IgD-negative memory B cell (primary cell): ENCODE results near the gene CNOT2. TPM values are rescaled to one million over a fixed set of nuclear protein-coding genes. Genes with fewer than 3 reads are reported as not detected.

Experiments
- H3K27ac Mint-ChIP-seq, 3 donors: one replicate each; pipeline ENCODE4 v1.8.0; 2020 to 2022; ENCODE audit warnings: mild to moderate bottlenecking in 3 of 3, mixed read lengths in 3 of 3, moderate library complexity in 1 of 3
- H3K27me3 Mint-ChIP-seq: one replicate; pipeline ENCODE4 v1.8.0; 2021; ENCODE audit warnings: mixed read lengths
- H3K36me3 Mint-ChIP-seq: one replicate; pipeline ENCODE4 v1.8.0; 2020; ENCODE audit warnings: mild to moderate bottlenecking, mixed read lengths
- H3K4me1 Mint-ChIP-seq, 3 donors: one replicate each; pipeline ENCODE4 v1.8.0; 2020 to 2022; ENCODE audit warnings: mixed read lengths in 3 of 3, mild to moderate bottlenecking in 1 of 3
- H3K4me3 Mint-ChIP-seq, 4 donors: one replicate each; pipeline ENCODE4 v1.8.0; 2020 to 2022; ENCODE audit warnings: mild to moderate bottlenecking in 4 of 4, mixed read lengths in 4 of 4, moderate library complexity in 3 of 4
- H3K9me3 Mint-ChIP-seq, 3 donors: one replicate each; pipeline ENCODE4 v1.8.0; 2020 to 2021; ENCODE audit warnings: mixed read lengths in 3 of 3, mild to moderate bottlenecking in 1 of 3
- polyA plus RNA-seq: library from polyadenylated mRNA; unstranded; fragments of 300-500 nt; fragmentation: Illumina TruSeq; gene quantifications from one replicate; pipeline ENCODE4 v1.2.3, GENCODE V29; 2021

CNOT2 gene
- polyA plus RNA-seq, 1 donor from 2014 or later: 106 TPM

- Mint-ChIP-seq H3K27ac (no peak overlapping the region), H3K27me3 (no peaks in the 10 kb centered on the region), H3K4me3 (no peak overlapping the region), H3K9me3 (peaks cover 0 to 5% (median 0%) of the 10 kb centered on the region in 3 donors), H3K4me1 (peaks cover 16 to 19% (median 18%) of the 10 kb centered on the region in 3 donors), H3K36me3 (peaks cover 10% of the 10 kb centered on the region)
Measured at GRCh38 chr12:70306676-70307075, 63.4 kb downstream of the CNOT2 start.

DNA sequence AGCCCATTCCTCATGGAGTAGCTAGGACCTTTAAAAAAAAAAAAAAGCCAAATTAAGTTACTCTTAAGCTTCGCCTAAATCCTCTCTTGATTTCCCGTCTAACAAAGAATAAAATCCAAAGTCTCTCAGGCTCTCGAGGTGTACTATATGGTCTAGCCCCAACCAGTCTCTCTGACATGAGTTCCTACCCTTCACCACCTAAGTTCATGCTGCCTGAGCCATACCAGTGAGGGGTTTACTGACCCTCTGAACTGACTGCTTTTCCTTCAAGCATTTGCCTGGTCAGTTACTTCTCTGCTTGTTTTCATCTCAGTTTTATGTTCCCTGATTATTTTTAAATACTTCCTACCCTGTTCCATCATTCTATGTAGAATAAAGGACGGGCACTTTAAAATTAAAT lies 64.6 kb downstream of the CNOT2 start:
- Mint-ChIP-seq H3K27me3 (no peaks in the 10 kb centered on the region), H3K4me3 (no peak overlapping the region), H3K9me3 (peaks cover 0 to 5% (median 0%) of the 10 kb centered on the region in 3 donors), H3K4me1 (peaks cover 16 to 19% (median 16%) of the 10 kb centered on the region in 3 donors), H3K27ac (no peak overlapping the region), H3K36me3 (peaks cover 8% of the 10 kb centered on the region)

DNA sequence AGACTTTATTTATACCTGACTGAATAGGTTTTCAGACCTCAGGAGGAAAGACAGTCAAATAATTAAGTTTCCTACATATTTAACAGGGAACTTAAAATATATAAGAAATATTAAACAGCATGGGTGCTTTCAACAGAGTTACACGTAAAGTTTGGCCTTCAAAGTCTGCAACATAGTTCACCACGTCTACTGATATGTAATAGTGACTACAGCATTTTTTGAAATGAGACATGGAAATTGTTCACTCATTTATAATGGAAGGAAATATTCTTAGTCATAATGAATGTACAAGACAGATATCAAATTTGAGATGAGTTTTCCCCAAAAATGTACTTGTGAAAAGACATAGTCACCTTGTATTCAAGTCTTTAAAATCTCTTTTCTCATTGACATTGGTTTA lies 66.1 kb downstream of the CNOT2 start:
- Mint-ChIP-seq H3K27me3 (no peaks in the 10 kb centered on the region), H3K4me1 (peaks cover 14 to 29% (median 21%) of the 10 kb centered on the region in 3 donors), H3K36me3 (peaks cover 4% of the 10 kb centered on the region)

DNA sequence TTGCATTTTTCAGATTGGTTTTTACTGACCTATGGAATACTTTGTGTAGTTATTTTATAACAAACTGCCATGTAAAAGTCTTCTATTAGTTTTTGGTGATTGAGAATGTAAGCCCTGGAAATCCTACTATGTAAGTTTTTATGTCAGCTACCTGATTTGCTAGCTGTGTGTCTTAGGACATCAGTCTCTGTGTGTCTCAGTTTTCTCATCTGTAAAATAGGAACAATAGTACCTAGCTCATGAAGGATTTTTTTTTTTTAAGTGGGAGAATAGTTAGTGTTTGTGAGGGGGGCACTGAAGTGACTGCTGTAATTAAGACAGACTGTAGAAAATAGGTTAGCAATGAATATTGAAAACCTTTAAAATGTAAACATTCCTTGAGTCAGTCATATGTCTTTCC lies 70.9 kb downstream of the CNOT2 start:
- Mint-ChIP-seq H3K9me3 (no peaks in the 10 kb centered on the region), H3K4me3 (no peak overlapping the region), H3K27ac (no peak overlapping the region), H3K27me3 (no peaks in the 10 kb centered on the region), H3K36me3 (peaks cover 3% of the 10 kb centered on the region), H3K4me1 (peaks cover 21 to 44% (median 37%) of the 10 kb centered on the region in 3 donors)

More for the DNA sequence above, 66.1 kb downstream of the CNOT2 start:
- H3K4me3 Mint-ChIP-seq: no peak overlapping the region
- no peaks in the 10 kb centered on the region for H3K9me3 Mint-ChIP-seq
- H3K27ac Mint-ChIP-seq: no peak overlapping the region

DNA sequence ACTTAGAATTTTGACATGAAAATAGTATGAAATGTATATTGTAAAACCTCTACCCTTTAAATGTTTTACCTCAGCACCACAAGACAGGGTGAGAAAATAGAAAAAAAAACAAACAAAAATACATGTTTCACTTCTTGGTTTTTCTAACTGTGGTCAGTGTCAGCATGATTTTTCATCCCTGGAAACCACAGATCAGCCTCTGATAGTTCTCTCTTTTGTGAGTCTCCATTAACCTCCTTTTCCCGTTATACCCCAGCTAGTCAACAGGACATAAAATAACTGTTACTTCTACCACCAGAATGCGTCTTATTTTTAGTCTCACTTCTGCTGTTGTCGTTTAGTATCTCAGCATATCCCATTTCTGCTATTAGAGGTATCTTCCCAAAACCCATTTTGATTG lies 74.5 kb downstream of the CNOT2 start:
- peak overlapping the region in 1 of 3 donors; percentile 63 for H3K27ac Mint-ChIP-seq
- no peaks in the 10 kb centered on the region for H3K27me3 Mint-ChIP-seq
- H3K9me3 Mint-ChIP-seq: no peaks in the 10 kb centered on the region
- H3K36me3 Mint-ChIP-seq: peaks cover 6% of the 10 kb centered on the region
- peak overlapping the region in 2 of 4 donors; percentile 71 to 78 for H3K4me3 Mint-ChIP-seq
- H3K4me1 Mint-ChIP-seq: peaks cover 21 to 48% (median 34%) of the 10 kb centered on the region in 3 donors

DNA sequence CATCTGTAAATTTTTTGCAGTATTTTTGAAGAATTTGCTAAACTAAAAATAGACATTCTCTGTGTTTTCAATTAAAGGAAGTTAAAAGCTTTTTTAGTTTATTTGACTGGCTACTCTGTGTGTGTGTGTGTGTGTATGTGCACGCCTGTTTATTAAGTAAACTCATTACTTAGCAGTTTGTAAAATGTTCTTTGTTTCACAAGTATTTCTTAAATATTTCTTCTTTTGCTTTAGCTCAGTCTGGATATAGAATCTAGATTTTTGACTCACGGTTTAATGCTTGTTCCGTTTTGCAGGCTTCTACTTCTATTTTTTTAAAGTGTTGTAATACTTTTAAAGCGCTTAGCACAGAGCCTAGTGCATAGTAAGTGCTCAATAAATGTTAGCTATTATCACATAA lies 76.4 kb downstream of the CNOT2 start:
- Mint-ChIP-seq H3K4me1 (peaks cover 20 to 36% (median 29%) of the 10 kb centered on the region in 3 donors), H3K9me3 (no peaks in the 10 kb centered on the region), H3K27me3 (no peaks in the 10 kb centered on the region), H3K4me3 (no peak overlapping the region), H3K27ac (no peak overlapping the region), H3K36me3 (peaks cover 10% of the 10 kb centered on the region)

DNA sequence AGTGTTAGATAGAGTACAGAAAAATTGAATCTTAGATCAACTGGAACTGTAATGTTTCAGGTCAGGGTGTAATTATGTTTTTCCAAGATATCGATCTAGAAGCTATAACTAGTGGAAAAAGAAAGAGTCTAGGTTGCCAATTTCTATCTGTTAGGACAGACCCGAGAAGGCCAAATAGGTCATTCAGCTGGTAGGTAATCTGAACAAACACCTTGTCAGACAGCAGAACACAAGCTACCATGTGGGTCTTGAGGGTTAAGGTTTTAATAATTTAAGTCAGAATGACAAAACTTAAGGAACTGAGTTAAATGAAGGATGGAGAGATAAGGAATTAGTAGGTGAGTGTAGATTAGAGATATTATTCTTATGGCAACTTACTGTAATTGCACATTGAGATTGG lies 78.0 kb downstream of the CNOT2 start:
- Mint-ChIP-seq H3K27me3 (no peaks in the 10 kb centered on the region), H3K4me1 (peaks cover 20 to 29% (median 26%) of the 10 kb centered on the region in 3 donors), H3K4me3 (no peak overlapping the region), H3K9me3 (no peaks in the 10 kb centered on the region), H3K27ac (no peak overlapping the region), H3K36me3 (peaks cover 11% of the 10 kb centered on the region)

GRCh38 chr12:70327541-70327940 lies 84.3 kb downstream of the CNOT2 start:
- Mint-ChIP-seq H3K4me1 (peaks cover 6 to 8% (median 7%) of the 10 kb centered on the region in 3 donors), H3K9me3 (peaks cover 0 to 2% (median 0%) of the 10 kb centered on the region in 3 donors), H3K27me3 (no peaks in the 10 kb centered on the region), H3K27ac (no peak overlapping the region), H3K36me3 (peaks cover 11% of the 10 kb centered on the region), H3K4me3 (no peak overlapping the region)

DNA sequence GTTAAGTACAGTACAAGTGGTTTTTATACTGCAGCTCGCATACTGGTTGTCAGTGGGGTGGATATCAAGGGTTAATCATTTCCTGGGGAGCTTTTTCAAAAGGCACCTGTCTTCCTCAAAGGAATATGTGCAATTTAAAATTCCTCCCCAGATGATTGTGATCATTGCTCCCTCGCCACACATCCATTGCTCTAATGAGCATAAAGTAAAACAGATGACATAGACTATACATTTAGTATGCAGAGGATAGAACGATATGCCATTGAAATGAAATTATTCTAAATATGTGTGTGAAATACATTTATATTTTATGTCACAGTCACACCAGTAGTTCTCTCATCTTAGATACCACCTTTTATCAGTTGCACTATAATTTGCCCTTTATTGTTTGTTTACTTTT lies 86.5 kb downstream of the CNOT2 start:
- H3K4me1 Mint-ChIP-seq: peaks cover 0 to 4% (median 4%) of the 10 kb centered on the region in 3 donors
- H3K27ac Mint-ChIP-seq: no peak overlapping the region

GRCh38 chr12:70330158-70330557 lies 86.9 kb downstream of the CNOT2 start:
- Mint-ChIP-seq H3K4me1 (peaks cover 0 to 5% (median 2%) of the 10 kb centered on the region in 3 donors), H3K4me3 (no peak overlapping the region), H3K27me3 (no peaks in the 10 kb centered on the region), H3K27ac (no peak overlapping the region), H3K36me3 (peaks cover 4% of the 10 kb centered on the region), H3K9me3 (peaks cover 0 to 2% (median 0%) of the 10 kb centered on the region in 3 donors)

More for the DNA sequence above, 86.5 kb downstream of the CNOT2 start:
- peaks cover 0 to 2% (median 0%) of the 10 kb centered on the region in 3 donors for H3K9me3 Mint-ChIP-seq
- H3K36me3 Mint-ChIP-seq: peaks cover 4% of the 10 kb centered on the region
- no peak overlapping the region for H3K4me3 Mint-ChIP-seq
- no peaks in the 10 kb centered on the region for H3K27me3 Mint-ChIP-seq

DNA sequence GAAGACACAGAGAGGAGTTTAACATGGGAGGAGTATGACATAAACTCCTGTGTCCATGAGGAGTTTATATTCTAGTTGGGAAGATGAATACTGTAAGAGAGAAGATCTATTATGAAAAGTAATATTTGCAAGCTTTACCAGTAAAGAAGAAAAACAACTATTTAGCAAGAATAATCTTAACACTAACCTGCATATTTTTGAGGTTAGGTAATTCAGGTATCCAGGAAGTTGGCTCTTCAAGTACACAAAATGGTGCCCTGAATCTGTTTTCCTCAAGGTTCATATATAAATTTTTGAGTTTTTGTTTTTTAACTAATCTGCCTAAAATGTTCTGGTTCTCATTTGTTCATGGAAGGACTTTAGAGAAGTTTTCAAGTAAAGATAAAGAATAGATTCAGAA lies 89.0 kb downstream of the CNOT2 start:
- Mint-ChIP-seq H3K27me3 (no peaks in the 10 kb centered on the region), H3K9me3 (no peaks in the 10 kb centered on the region), H3K4me1 (peaks cover 0 to 3% (median 1%) of the 10 kb centered on the region in 3 donors), H3K36me3 (peaks cover 4% of the 10 kb centered on the region), H3K4me3 (no peak overlapping the region), H3K27ac (peak overlapping the region in 1 of 3 donors; percentile 43)

- no peak overlapping the region for H3K4me3 Mint-ChIP-seq
- H3K36me3 Mint-ChIP-seq: peaks cover 11% of the 10 kb centered on the region
- H3K27ac Mint-ChIP-seq: no peak overlapping the region
Measured at GRCh38 chr12:70334742-70335141, 91.5 kb downstream of the CNOT2 start.

DNA sequence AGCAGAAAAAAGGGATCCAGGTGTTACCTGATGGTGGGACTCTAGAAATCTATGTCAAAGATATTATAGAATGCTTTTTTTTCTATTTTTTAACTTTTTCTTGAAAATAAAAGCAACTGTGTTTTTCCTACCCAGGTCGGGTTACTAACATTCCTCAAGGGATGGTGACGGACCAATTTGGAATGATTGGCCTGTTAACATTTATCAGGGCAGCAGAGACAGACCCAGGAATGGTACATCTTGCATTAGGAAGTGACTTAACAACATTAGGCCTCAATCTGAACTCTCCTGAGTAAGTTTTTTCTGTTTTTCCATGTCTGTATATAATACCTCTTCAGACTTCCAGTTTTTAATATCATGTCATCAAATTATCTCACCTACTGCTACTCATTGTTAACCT lies 95.3 kb downstream of the CNOT2 start:
- Mint-ChIP-seq H3K27ac (no peak overlapping the region), H3K9me3 (no peaks in the 10 kb centered on the region), H3K4me3 (no peak overlapping the region), H3K27me3 (no peaks in the 10 kb centered on the region), H3K36me3 (peaks cover 13% of the 10 kb centered on the region), H3K4me1 (peaks cover 0 to 2% (median 0%) of the 10 kb centered on the region in 3 donors)

More at GRCh38 chr12:70334742-70335141, 91.5 kb downstream of the CNOT2 start:
- Mint-ChIP-seq H3K9me3 (no peaks in the 10 kb centered on the region), H3K4me1 (peaks cover 0 to 2% (median 1%) of the 10 kb centered on the region in 3 donors), H3K27me3 (no peaks in the 10 kb centered on the region)

DNA sequence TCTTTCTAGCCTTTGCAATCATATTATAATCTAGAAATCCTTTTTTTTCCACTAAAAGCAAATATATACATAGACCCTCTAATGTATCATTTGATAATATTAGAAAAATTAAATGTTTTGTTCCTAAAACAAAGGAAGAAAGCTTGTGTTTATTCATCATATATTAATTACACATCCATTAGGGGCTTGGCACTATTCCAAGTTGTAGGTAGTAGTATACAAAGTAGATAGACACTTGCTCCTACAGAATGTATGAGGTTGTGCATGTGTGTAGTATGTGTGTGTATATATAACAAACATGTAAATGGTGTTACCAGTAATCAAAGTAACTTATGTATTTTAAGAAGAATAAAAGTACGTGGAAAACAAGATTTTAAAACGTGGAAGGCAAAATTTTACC lies 107.8 kb downstream of the CNOT2 start:
- H3K27me3 Mint-ChIP-seq: no peaks in the 10 kb centered on the region
- no peaks in the 10 kb centered on the region for H3K9me3 Mint-ChIP-seq
- no peak overlapping the region for H3K27ac Mint-ChIP-seq
- H3K4me3 Mint-ChIP-seq: no peak overlapping the region
- H3K4me1 Mint-ChIP-seq: peaks cover 10 to 14% (median 13%) of the 10 kb centered on the region in 3 donors
- peaks cover 4% of the 10 kb centered on the region for H3K36me3 Mint-ChIP-seq

GRCh38 chr12:70353780-70354660 lies 110.8 kb downstream of the CNOT2 start:
- Mint-ChIP-seq H3K9me3 (no peaks in the 10 kb centered on the region), H3K4me3 (peak overlapping the region in 3 of 4 donors; percentile 24 to 82 (median 32)), H3K4me1 (peaks cover 10 to 14% (median 13%) of the 10 kb centered on the region in 3 donors), H3K36me3 (peaks cover 2% of the 10 kb centered on the region), H3K27ac (peak overlapping the region; percentile 31 to 84 (median 65)), H3K27me3 (no peaks in the 10 kb centered on the region)
